CD14-positive monocyte (primary cell): ENCODE results near the gene RAP1B. TPM values are rescaled to one million over a fixed set of nuclear protein-coding genes. Genes with fewer than 3 reads are reported as not detected.
A peak's percentile ranks its signal among the peaks of the same experiment; 100 is the strongest.

Experiments
- DNase-seq, 3 donors: peaks; one replicate each; pipeline ENCODE4 v3.0.0-alpha.2; 2011 to 2022
- H2AFZ ChIP-seq: 2 replicates; pipeline ENCODE4 v1.6.0; 2012; ENCODE audit warnings: mild to moderate bottlenecking, low read depth, low read length, inconsistent platforms; ENCODE audit not compliant: insufficient read depth, poor library complexity, severe bottlenecking
- H3K27ac ChIP-seq, 2 donors: 1 replicate in 1 of 2; 2 replicates in 1 of 2; pipeline ENCODE4 v1.5.1; 2012 to 2013; ENCODE audit warnings: low read length in 2 of 2, control low read depth in 1 of 2, inconsistent platforms in 1 of 2, low read depth in 1 of 2, mild to moderate bottlenecking in 1 of 2
- H3K27me3 ChIP-seq, 2 donors: one replicate each; pipeline versions ENCODE4 v1.6.0 to v1.6.1; 2011 to 2013; ENCODE audit warnings: low read length in 2 of 2; ENCODE audit not compliant: control insufficient read depth in 2 of 2, insufficient read depth in 2 of 2
- H3K36me3 ChIP-seq, 2 donors: replicated peaks in 1 of 2; 1 replicate in 1 of 2; 2 replicates in 1 of 2; pipeline versions ENCODE4 v1.5.1 to v1.6.1; 2012 to 2013; ENCODE audit warnings: low read length in 2 of 2, control low read depth in 1 of 2, inconsistent platforms in 1 of 2, mild to moderate bottlenecking in 1 of 2; ENCODE audit not compliant: insufficient read depth in 2 of 2, control insufficient read depth in 1 of 2
- H3K4me1 ChIP-seq, 2 donors: 1 replicate in 1 of 2; 2 replicates in 1 of 2; pipeline versions ENCODE4 v1.5.1 to v1.6.1; 2012 to 2013; ENCODE audit warnings: low read length in 2 of 2, control low read depth in 1 of 2, inconsistent platforms in 1 of 2, mild to moderate bottlenecking in 1 of 2, moderate library complexity in 1 of 2; ENCODE audit not compliant: insufficient read depth in 2 of 2, control insufficient read depth in 1 of 2
- H3K4me2 ChIP-seq: replicated peaks from 2 replicates; pipeline ENCODE3; 2012; ENCODE audit warnings: low read length, moderate library complexity, mild to moderate bottlenecking; ENCODE audit not compliant: poor library complexity, severe bottlenecking; ENCODE audit errors: extremely low read depth
- H3K4me3 ChIP-seq, 3 experiments: fragments of 200-600 bp in 1 of 3; sonication (generic) in 1 of 3; replicated peaks in 1 of 3; 1 replicate in 2 of 3; 2 replicates in 1 of 3; pipeline ENCODE4 v1.5.1; 2011 to 2013; ENCODE audit warnings: low read length in 3 of 3, mild to moderate bottlenecking in 3 of 3, control low read depth in 2 of 3, low read depth in 2 of 3, inconsistent platforms in 1 of 3, moderate library complexity in 1 of 3
- H3K79me2 ChIP-seq: 2 replicates; pipeline ENCODE4 v1.6.0; 2012; ENCODE audit warnings: mild to moderate bottlenecking, control low read depth, inconsistent platforms, low read length, moderate library complexity; ENCODE audit not compliant: insufficient read depth
- H3K9ac ChIP-seq: 2 replicates; pipeline ENCODE4 v1.6.0; 2017; ENCODE audit warnings: low read length, mild to moderate bottlenecking; ENCODE audit not compliant: insufficient read depth, poor library complexity, severe bottlenecking
- H3K9me3 ChIP-seq, 2 donors: replicated peaks in 1 of 2; 1 replicate in 1 of 2; 2 replicates in 1 of 2; pipeline versions ENCODE4 v1.5.1 to v1.6.1; 2012 to 2013; ENCODE audit warnings: low read length in 2 of 2, control low read depth in 1 of 2; ENCODE audit not compliant: control insufficient read depth in 1 of 2, insufficient read depth in 1 of 2
- H4K20me1 ChIP-seq: 2 replicates; pipeline ENCODE4 v1.6.0; 2012; ENCODE audit warnings: mild to moderate bottlenecking, low read length, control low read depth, moderate library complexity; ENCODE audit not compliant: insufficient read depth
- H3K27ac Mint-ChIP-seq, 7 donors: one replicate each; pipeline ENCODE4 v1.8.0; 2020; ENCODE audit warnings: mild to moderate bottlenecking in 7 of 7, mixed read lengths in 7 of 7, moderate library complexity in 6 of 7, inconsistent platforms in 2 of 7
- H3K27me3 Mint-ChIP-seq, 3 donors: one replicate each; pipeline ENCODE4 v1.8.0; 2021 to 2022; ENCODE audit warnings: low read depth in 3 of 3, mild to moderate bottlenecking in 3 of 3, mixed read lengths in 3 of 3, moderate library complexity in 3 of 3, inconsistent platforms in 1 of 3
- H3K36me3 Mint-ChIP-seq, 2 donors: one replicate each; pipeline ENCODE4 v1.8.0; 2020; ENCODE audit warnings: mixed read lengths in 2 of 2, inconsistent platforms in 1 of 2, mild to moderate bottlenecking in 1 of 2
- H3K4me1 Mint-ChIP-seq: one replicate; pipeline ENCODE4 v1.8.0; 2020; ENCODE audit warnings: mild to moderate bottlenecking, mixed read lengths
- H3K4me3 Mint-ChIP-seq, 2 donors: one replicate each; pipeline ENCODE4 v1.8.0; 2020; ENCODE audit warnings: mild to moderate bottlenecking in 2 of 2, mixed read lengths in 2 of 2, moderate library complexity in 1 of 2
- H3K9me3 Mint-ChIP-seq, 7 donors: one replicate each; pipeline ENCODE4 v1.8.0; 2020 to 2022; ENCODE audit warnings: mixed read lengths in 7 of 7, mild to moderate bottlenecking in 6 of 7, moderate library complexity in 6 of 7, inconsistent platforms in 2 of 7
- WGBS: methylation state at CpG from one replicate; pipeline ENCODE4 v1.1.5; 2013; ENCODE audit warnings: missing lambda C conversion rate; ENCODE audit not compliant: insufficient coverage; 5-methylcytosine and 5-hydroxymethylcytosine counted together
- intact Hi-C, 2 donors: fragments of 100-400 bp; cut with micrococcal nuclease; formaldehyde crosslinking; loops; one replicate each; pipeline versions ENCODE4 v1.15.0 to v1.15.1; 2023
- polyA plus RNA-seq, 3 donors: library from polyadenylated mRNA; depleted of rRNA in 1 of 3; unstranded in 2 of 3; stranded (reverse) in 1 of 3; fragments of 300-500 nt in 2 of 3; fragments of >200 nt in 1 of 3; fragmentation: Illumina TruSeq in 2 of 3; gene quantifications; 1 replicate in 2 of 3; 2 replicates in 1 of 3; pipeline ENCODE4 v1.2.3, GENCODE V29; 2012 to 2021
- TF ChIP-seq, protein P1 (sequence below): fragments of 200-600 bp; IDR thresholded peaks from one replicate; pipeline ENCODE4 v1.8.0; 2022; ENCODE audit warnings: antibody characterized with exemption, mild to moderate bottlenecking

The RAP1B gene
- polyA plus RNA-seq, 3 donors = 153 to 543 (median 461) TPM

DNA sequence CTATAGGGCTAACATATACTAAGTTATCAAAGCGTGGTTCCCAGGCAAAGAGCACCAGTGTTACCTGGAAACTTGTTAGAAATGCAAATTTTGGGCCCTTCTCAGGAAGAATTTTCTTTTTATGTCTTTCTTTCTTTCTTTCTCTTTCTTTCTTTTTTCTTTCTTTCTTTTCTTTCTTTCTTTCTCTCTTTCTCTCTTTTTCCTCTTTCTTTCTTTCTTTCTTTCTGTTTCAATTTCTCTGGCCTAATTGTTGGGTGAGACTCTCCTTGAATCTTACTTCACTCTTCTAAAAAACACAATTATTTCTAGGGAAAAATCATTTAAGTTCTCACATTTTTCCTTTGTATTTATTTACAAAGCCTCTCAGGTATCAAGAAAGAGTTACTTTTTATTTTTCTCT is 46.5 kb upstream of the RAP1B start:
- intact Hi-C loops = no loop called here
- Histone ChIP-seq H2AFZ (no peak overlapping the region), H3K4me1 (peaks cover 16% of the 10 kb centered on the region in 2 donors), H3K27ac (no peak overlapping the region), H3K79me2 (no peaks in the 10 kb centered on the region), H3K4me3 (no peak overlapping the region), H3K4me2 (no peak overlapping the region), H3K9me3 (no peaks in the 10 kb centered on the region), H3K27me3 (no peaks in the 10 kb centered on the region), H3K9ac (no peak overlapping the region), H4K20me1 (no peaks in the 10 kb centered on the region), H3K36me3 (no peaks in the 10 kb centered on the region)
- H3K27me3 Mint-ChIP-seq = peaks cover 0 to 4% (median 0%) of the 10 kb centered on the region in 3 donors
- peak overlapping the region in 2 of 7 donors; percentile 22 to 58 for H3K27ac Mint-ChIP-seq
- no CpG with 5 or more reads among the region's 1 CpG for WGBS
- TF ChIP-seq, protein P1, sequence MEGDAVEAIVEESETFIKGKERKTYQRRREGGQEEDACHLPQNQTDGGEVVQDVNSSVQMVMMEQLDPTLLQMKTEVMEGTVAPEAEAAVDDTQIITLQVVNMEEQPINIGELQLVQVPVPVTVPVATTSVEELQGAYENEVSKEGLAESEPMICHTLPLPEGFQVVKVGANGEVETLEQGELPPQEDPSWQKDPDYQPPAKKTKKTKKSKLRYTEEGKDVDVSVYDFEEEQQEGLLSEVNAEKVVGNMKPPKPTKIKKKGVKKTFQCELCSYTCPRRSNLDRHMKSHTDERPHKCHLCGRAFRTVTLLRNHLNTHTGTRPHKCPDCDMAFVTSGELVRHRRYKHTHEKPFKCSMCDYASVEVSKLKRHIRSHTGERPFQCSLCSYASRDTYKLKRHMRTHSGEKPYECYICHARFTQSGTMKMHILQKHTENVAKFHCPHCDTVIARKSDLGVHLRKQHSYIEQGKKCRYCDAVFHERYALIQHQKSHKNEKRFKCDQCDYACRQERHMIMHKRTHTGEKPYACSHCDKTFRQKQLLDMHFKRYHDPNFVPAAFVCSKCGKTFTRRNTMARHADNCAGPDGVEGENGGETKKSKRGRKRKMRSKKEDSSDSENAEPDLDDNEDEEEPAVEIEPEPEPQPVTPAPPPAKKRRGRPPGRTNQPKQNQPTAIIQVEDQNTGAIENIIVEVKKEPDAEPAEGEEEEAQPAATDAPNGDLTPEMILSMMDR = no peak
- H3K9me3 Mint-ChIP-seq = peaks cover 0 to 9% (median 0%) of the 10 kb centered on the region in 7 donors
- no peaks in the 10 kb centered on the region for H3K36me3 Mint-ChIP-seq
- H3K4me1 Mint-ChIP-seq = peaks cover 18% of the 10 kb centered on the region
- no peak overlapping the region for H3K4me3 Mint-ChIP-seq
- no peak for DNase-seq

DNA sequence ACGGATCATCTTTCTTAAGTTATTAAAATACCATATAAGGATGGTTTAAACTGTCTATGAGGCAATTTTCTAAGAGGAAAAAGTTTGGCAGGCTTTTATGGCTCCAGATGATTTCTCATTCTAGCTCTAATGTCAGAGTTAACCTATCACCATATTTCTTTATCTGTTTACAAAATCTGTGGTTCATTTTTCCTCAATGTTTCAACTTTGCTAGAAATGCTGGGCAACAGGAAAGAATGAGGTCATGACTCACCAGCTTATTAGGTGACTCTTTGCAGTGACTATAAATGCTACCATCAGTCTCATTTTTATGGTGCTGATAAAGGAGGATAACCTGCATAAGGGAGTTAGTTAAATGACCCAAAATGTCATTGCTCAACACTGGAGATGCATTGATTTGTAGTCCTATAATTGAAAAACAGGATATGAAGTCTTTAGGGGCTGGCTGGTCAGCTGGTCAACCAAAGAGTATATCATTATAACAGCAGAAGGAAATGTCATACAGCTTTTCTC is 45.3 kb upstream of the RAP1B start:
- no peak overlapping the region for H3K4me3 Mint-ChIP-seq
- peaks cover 0 to 11% (median 0%) of the 10 kb centered on the region in 7 donors for H3K9me3 Mint-ChIP-seq
- Histone ChIP-seq H4K20me1 (no peaks in the 10 kb centered on the region), H3K4me3 (no peak overlapping the region), H3K36me3 (no peaks in the 10 kb centered on the region), H3K4me1 (peaks cover 3% of the 10 kb centered on the region in 2 donors), H3K27ac (no peak overlapping the region), H2AFZ (no peak overlapping the region), H3K27me3 (no peaks in the 10 kb centered on the region), H3K9ac (no peak overlapping the region), H3K4me2 (no peak overlapping the region), H3K9me3 (no peaks in the 10 kb centered on the region), H3K79me2 (no peaks in the 10 kb centered on the region)
- H3K36me3 Mint-ChIP-seq = no peaks in the 10 kb centered on the region
- H3K4me1 Mint-ChIP-seq = peaks cover 5% of the 10 kb centered on the region
- TF ChIP-seq, protein P1 = no peak
- WGBS = no CpG with 5 or more reads among the region's 1 CpG
- intact Hi-C loops = no loop called here
- peaks cover 0 to 1% (median 0%) of the 10 kb centered on the region in 3 donors for H3K27me3 Mint-ChIP-seq
- DNase-seq = no peak
- H3K27ac Mint-ChIP-seq = no peak overlapping the region
